Measurements from ENCODE around the gene SVEP1.

SVEP1 gene

GRCh38 chr9:110316261-110317075 is 263.1 kb downstream of the SVEP1 start:
- no peaks in the 10 kb centered on the region for H3K27me3 ChIP-seq (ENCODE audit: insufficient read depth, low read length)
- TF ChIP-seq EZH2 (IDR thresholded peaks at IDR 0.05; ENCODE audit: borderline replicate concordance, low read length), result no peak
- TF ChIP-seq, protein P1, sequence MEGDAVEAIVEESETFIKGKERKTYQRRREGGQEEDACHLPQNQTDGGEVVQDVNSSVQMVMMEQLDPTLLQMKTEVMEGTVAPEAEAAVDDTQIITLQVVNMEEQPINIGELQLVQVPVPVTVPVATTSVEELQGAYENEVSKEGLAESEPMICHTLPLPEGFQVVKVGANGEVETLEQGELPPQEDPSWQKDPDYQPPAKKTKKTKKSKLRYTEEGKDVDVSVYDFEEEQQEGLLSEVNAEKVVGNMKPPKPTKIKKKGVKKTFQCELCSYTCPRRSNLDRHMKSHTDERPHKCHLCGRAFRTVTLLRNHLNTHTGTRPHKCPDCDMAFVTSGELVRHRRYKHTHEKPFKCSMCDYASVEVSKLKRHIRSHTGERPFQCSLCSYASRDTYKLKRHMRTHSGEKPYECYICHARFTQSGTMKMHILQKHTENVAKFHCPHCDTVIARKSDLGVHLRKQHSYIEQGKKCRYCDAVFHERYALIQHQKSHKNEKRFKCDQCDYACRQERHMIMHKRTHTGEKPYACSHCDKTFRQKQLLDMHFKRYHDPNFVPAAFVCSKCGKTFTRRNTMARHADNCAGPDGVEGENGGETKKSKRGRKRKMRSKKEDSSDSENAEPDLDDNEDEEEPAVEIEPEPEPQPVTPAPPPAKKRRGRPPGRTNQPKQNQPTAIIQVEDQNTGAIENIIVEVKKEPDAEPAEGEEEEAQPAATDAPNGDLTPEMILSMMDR (IDR thresholded peaks at IDR 0.05; ENCODE audit: low read length), result no peak
- no peaks in the 10 kb centered on the region for H3K36me3 ChIP-seq (ENCODE audit: insufficient read depth, low read length)
- H3K9me2 ChIP-seq (ENCODE audit: low read depth, low read length), result no peaks in the 10 kb centered on the region
- no peak overlapping the region for H3K4me2 ChIP-seq (ENCODE audit: low read length)
- H3K9ac ChIP-seq (ENCODE audit: low read length), result no peak overlapping the region
- H4K20me1 ChIP-seq (ENCODE audit: insufficient read depth, low read length), result no peaks in the 10 kb centered on the region
- no peaks in the 10 kb centered on the region for H3F3A ChIP-seq (ENCODE audit: insufficient read depth, low read length)
- no peaks in the 10 kb centered on the region; the same call in 1 of the 2 replicates for H3K9me3 ChIP-seq (ENCODE audit: low read length)
- H3K4me3 ChIP-seq (ENCODE audit: low read depth, low read length, poor library complexity, severe bottlenecking), result no peak overlapping the region
- H3K27ac ChIP-seq (ENCODE audit: low read depth, low read length, poor library complexity, severe bottlenecking), result no peak overlapping the region
- H3K4me1 ChIP-seq (ENCODE audit: insufficient read depth, low read length, severe bottlenecking), result no peaks in the 10 kb centered on the region
- H2AFZ ChIP-seq (ENCODE audit: low read length), result no peak overlapping the region
- no peaks in the 10 kb centered on the region for H3K79me2 ChIP-seq (ENCODE audit: insufficient read depth, low read length)

All from OCI-LY1 (cell line).